HepG2 (cell line): ENCODE data around the gene KCNG4. TPM values are rescaled to one million over a fixed set of nuclear protein-coding genes. Genes with fewer than 3 reads are reported as not detected.

ENCODE experiments used
- ATAC-seq: fragments of 200-7000 bp; cut with Tn5 transposase; 3 replicates; pipeline ENCODE4 v1.9.1; 2020; ENCODE audit warnings: mild to moderate bottlenecking, moderate library complexity
- BruUV-seq: library from RNA; stranded (reverse); fragments of 400-500 nt; replicated peaks from 2 replicates; lab custom pipeline; 2021; lab: Mats Ljungman, UMichigan
- CTCF ChIA-PET: fragments of 300-600 bp; formaldehyde crosslinking; extraction: SDS; loops from one replicate; lab custom pipeline; 2021; ENCODE audit warnings: low total read pairs, inconsistent platforms, low intra/inter-chr PET ratio; lab: Yijun Ruan, JAX
- POLR2A ChIA-PET: fragments of 350-600 bp; sonication (Branson Sonifier 250); formaldehyde crosslinking; loops from one replicate; lab custom pipeline; 2020; ENCODE audit warnings: antibody characterized with exemption, inconsistent platforms; lab: Yijun Ruan, JAX
- DNase-seq: peaks from one replicate; pipeline ENCODE4 v3.0.0-alpha.2; 2015; ENCODE audit warnings: low spot score
- FAIRE-seq: peaks from 3 replicates; lab custom pipeline; 2011; peaks lifted over from hg19 to GRCh38; lab: Jason Lieb, UNC
- H2AFZ ChIP-seq: one replicate; pipeline ENCODE4 v1.6.1; 2011; ENCODE audit warnings: low read length, inconsistent platforms
- H3K27ac ChIP-seq: fragments of 300-600 bp; 3 replicates; pipeline ENCODE4 v1.8.0; 2011; ENCODE audit warnings: mixed run types, mild to moderate bottlenecking, mixed read lengths, low read length, inconsistent platforms; ENCODE audit not compliant: insufficient read depth; ENCODE audit errors: extremely low read length
- H3K27me3 ChIP-seq, 2 experiments: fragments of 200-600 bp in 1 of 2; 2 replicates in 1 of 2; 3 replicates in 1 of 2; pipeline versions ENCODE4 v1.6.0 to v1.8.0; 2011; ENCODE audit warnings: low read length in 2 of 2, mild to moderate bottlenecking in 2 of 2, moderate library complexity in 2 of 2, inconsistent platforms in 1 of 2; ENCODE audit not compliant: insufficient read depth in 2 of 2, control insufficient read depth in 1 of 2
- H3K36me3 ChIP-seq, 2 experiments: fragments of 200-600 bp in 1 of 2; replicated peaks in 1 of 2; 2 replicates in 1 of 2; 3 replicates in 1 of 2; pipeline versions ENCODE4 v1.5.1 to v1.8.0; 2011; ENCODE audit warnings: low read length in 2 of 2, inconsistent platforms in 1 of 2; ENCODE audit not compliant: insufficient read depth in 2 of 2, control insufficient read depth in 1 of 2
- H3K4me1 ChIP-seq: 2 replicates; pipeline ENCODE4 v1.5.1; 2012; ENCODE audit warnings: low read length, inconsistent platforms; ENCODE audit not compliant: insufficient read depth
- H3K4me2 ChIP-seq: 2 replicates; pipeline ENCODE4 v1.6.0; 2011; ENCODE audit warnings: low read depth, low read length, inconsistent platforms
- H3K4me3 ChIP-seq, 3 experiments: fragments of 200-600 bp in 1 of 3; sonication (generic), shearing (Covaris generic) in 1 of 3; replicated peaks in 1 of 3; 2 replicates each; pipeline ENCODE4 v1.5.1; 2011 to 2016; ENCODE audit warnings: low read length in 3 of 3, inconsistent platforms in 2 of 3, low read depth in 2 of 3, mild to moderate bottlenecking in 2 of 3, control low read depth in 1 of 3, mixed read lengths in 1 of 3; ENCODE audit not compliant: insufficient read depth in 1 of 3
- H3K79me2 ChIP-seq: one replicate; pipeline ENCODE4 v1.6.1; 2011; ENCODE audit warnings: low read length, inconsistent platforms; ENCODE audit not compliant: insufficient read depth
- H3K9ac ChIP-seq: 2 replicates; pipeline ENCODE4 v1.6.0; 2011; ENCODE audit warnings: mild to moderate bottlenecking, low read depth, low read length, inconsistent platforms; ENCODE audit not compliant: insufficient read depth
- H3K9me3 ChIP-seq: 2 replicates; pipeline ENCODE4 v1.5.1; 2012; ENCODE audit warnings: mild to moderate bottlenecking, low read length
- H4K20me1 ChIP-seq: 2 replicates; pipeline ENCODE4 v1.6.0; 2011; ENCODE audit warnings: inconsistent platforms, mild to moderate bottlenecking, low read length, moderate library complexity; ENCODE audit not compliant: insufficient read depth
- FOXA1 ChIP-seq, 2 experiments: fragments of 450-650 bp in 1 of 2; sonication (generic) in 1 of 2; formaldehyde crosslinking in 1 of 2; IDR thresholded peaks; 2 replicates each; pipeline versions ENCODE4 v1.4.0 to v1.6.1; 2016 to 2020; ENCODE audit warnings: missing genetic modification reagents in 1 of 2
- RAD21 ChIP-seq: fragments of 450-650 bp; formaldehyde crosslinking; IDR thresholded peaks from 2 replicates; pipeline ENCODE4 v1.5.0; 2020; ENCODE audit warnings: mild to moderate bottlenecking
- TAF15 ChIP-seq: fragments of 200-400 bp; formaldehyde crosslinking; IDR thresholded peaks from one replicate; pipeline ENCODE4 v1.6.1; 2018; ENCODE audit warnings: mild to moderate bottlenecking, low read depth, low read length; ENCODE audit not compliant: poor library complexity, severe bottlenecking
- ZNF782 ChIP-seq: sonication (generic); formaldehyde crosslinking; IDR thresholded peaks from 2 replicates; pipeline ENCODE4 v1.4.0; 2020; ENCODE audit warnings: missing genetic modification reagents, mild to moderate bottlenecking, borderline replicate concordance
- WGBS: methylation state at CpG from one replicate; pipeline ENCODE4 v1.1.6; 2017; ENCODE audit warnings: low lambda C conversion rate; 5-methylcytosine and 5-hydroxymethylcytosine counted together
- in situ Hi-C: cut with HindIII; loops from 2 replicates; pipeline ENCODE4 v1.10.0; 2017; ENCODE audit warnings: low pct_unique_long_range_greater_than_20kb; ENCODE audit not compliant: extremely low pct_ligation_motif_present
- intact Hi-C: fragments of 100-400 bp; cut with micrococcal nuclease; formaldehyde crosslinking; loops from one replicate; pipeline ENCODE4 v1.10.0; 2022; ENCODE audit not compliant: unreplicated experiment
- polyA plus RNA-seq, 8 experiments: library from polyadenylated mRNA; depleted of rRNA in 3 of 8; stranded (reverse) in 7 of 8; unstranded in 1 of 8; fragments of >200 nt; fragmentation: Illumina TruSeq in 4 of 8; extraction: Trizol in 4 of 8; gene quantifications; 2 replicates each; pipeline versions ENCODE4 v1.2.1 to v1.2.3, GENCODE V29; 2011 to 2016; ENCODE audit warnings: low read depth in 4 of 8, missing spikeins in 1 of 8, mixed read lengths in 1 of 8; ENCODE audit not compliant: insufficient read depth in 1 of 8
- total RNA-seq, 5 experiments: library from RNA; depleted of rRNA; stranded (reverse); fragments of >200 nt; fragmentation: Illumina TruSeq; extraction: Trizol; gene quantifications; 2 replicates each; pipeline ENCODE4 v1.2.3, GENCODE V29; 2016; ENCODE audit warnings: low read depth in 1 of 5
- TF ChIP-seq, protein P1 (sequence below): sonication (generic); formaldehyde crosslinking; IDR thresholded peaks from one replicate; pipeline ENCODE4 v1.5.1; 2020; ENCODE audit warnings: mild to moderate bottlenecking, missing genetic modification reagents; ENCODE audit errors: not compliant biosample characterization

The KCNG4 gene
- total and polyA plus RNA-seq, 2 of the 13 experiments (the other 11 are each of a cell fraction or from before 2014, with no cell fraction given), result not detected

- no peaks in the 10 kb centered on the region for H3K36me3 ChIP-seq
- ChIA-PET CTCF (no interaction called here), POLR2A (no interaction called here)
- TF ChIP-seq FOXA1 (IDR thresholded peaks at IDR 0.05), result no peak
- TF ChIP-seq FOXA1 (CRISPR knock-in tag; IDR thresholded peaks at IDR 0.05), result no peak
- peak; percentile 3 for TF ChIP-seq TAF15
- no TSS peak for BruUV-seq
- peaks cover 25 to 69% of the 10 kb centered on the region in 2 experiments; a peak in 4 of 5 replicates for H3K27me3 ChIP-seq
- H3K4me1 ChIP-seq, result no peaks in the 10 kb centered on the region
- H2AFZ ChIP-seq, result no peak overlapping the region
- H3K4me2 ChIP-seq, result no peak overlapping the region
- in situ Hi-C loops (loop anchor here (25.0 kb wide), 1 partner anchor 232 kb away; the partner anchor contains the start of genes NECAB2 and OSGIN1), intact Hi-C loops (loop anchor here (5.0 kb wide), 1 partner anchor 532 kb away; no protein-coding TSS in a partner anchor)
- H4K20me1 ChIP-seq, result no peaks in the 10 kb centered on the region
- FAIRE-seq, result no peak
- H3K9ac ChIP-seq, result no peak overlapping the region
- no peak overlapping the region for H3K27ac ChIP-seq
- no peak overlapping the region for H3K4me3 ChIP-seq
- no peaks in the 10 kb centered on the region for H3K9me3 ChIP-seq
- WGBS, result 53% methylated on average over 11 of the region's 34 CpGs
- DNase-seq, result no peak
- ATAC-seq, result no peak
- no peaks in the 10 kb centered on the region for H3K79me2 ChIP-seq
These were observed 45.2 kb downstream of the KCNG4 start for GRCh38 chr16:84194470-84195200.

GRCh38 chr16:84194018-84194417 lies 45.8 kb downstream of the KCNG4 start:
- Histone ChIP-seq H3K9me3 (no peaks in the 10 kb centered on the region), H3K4me1 (no peaks in the 10 kb centered on the region), H3K9ac (no peak overlapping the region), H3K27me3 (peaks cover 23 to 63% of the 10 kb centered on the region in 2 experiments; a peak in 3 of 5 replicates), H3K79me2 (no peaks in the 10 kb centered on the region), H4K20me1 (no peaks in the 10 kb centered on the region), H3K27ac (no peak overlapping the region), H3K4me3 (no peak overlapping the region), H2AFZ (no peak overlapping the region), H3K36me3 (no peaks in the 10 kb centered on the region), H3K4me2 (no peak overlapping the region)
- WGBS, result 73% methylated on average over 11 of the region's 11 CpGs
- ATAC-seq, result no peak
- POLR2A ChIA-PET, result no interaction called here
- no peak for FAIRE-seq
- no peak for DNase-seq
- in situ Hi-C loops, result loop anchor here (25.0 kb wide), 1 partner anchor 232 kb away; the partner anchor contains the start of genes NECAB2 and OSGIN1
- BruUV-seq, result no TSS peak
- CTCF ChIA-PET, result no interaction called here
- intact Hi-C loops, result no loop called here
- TF ChIP-seq, protein P1, sequence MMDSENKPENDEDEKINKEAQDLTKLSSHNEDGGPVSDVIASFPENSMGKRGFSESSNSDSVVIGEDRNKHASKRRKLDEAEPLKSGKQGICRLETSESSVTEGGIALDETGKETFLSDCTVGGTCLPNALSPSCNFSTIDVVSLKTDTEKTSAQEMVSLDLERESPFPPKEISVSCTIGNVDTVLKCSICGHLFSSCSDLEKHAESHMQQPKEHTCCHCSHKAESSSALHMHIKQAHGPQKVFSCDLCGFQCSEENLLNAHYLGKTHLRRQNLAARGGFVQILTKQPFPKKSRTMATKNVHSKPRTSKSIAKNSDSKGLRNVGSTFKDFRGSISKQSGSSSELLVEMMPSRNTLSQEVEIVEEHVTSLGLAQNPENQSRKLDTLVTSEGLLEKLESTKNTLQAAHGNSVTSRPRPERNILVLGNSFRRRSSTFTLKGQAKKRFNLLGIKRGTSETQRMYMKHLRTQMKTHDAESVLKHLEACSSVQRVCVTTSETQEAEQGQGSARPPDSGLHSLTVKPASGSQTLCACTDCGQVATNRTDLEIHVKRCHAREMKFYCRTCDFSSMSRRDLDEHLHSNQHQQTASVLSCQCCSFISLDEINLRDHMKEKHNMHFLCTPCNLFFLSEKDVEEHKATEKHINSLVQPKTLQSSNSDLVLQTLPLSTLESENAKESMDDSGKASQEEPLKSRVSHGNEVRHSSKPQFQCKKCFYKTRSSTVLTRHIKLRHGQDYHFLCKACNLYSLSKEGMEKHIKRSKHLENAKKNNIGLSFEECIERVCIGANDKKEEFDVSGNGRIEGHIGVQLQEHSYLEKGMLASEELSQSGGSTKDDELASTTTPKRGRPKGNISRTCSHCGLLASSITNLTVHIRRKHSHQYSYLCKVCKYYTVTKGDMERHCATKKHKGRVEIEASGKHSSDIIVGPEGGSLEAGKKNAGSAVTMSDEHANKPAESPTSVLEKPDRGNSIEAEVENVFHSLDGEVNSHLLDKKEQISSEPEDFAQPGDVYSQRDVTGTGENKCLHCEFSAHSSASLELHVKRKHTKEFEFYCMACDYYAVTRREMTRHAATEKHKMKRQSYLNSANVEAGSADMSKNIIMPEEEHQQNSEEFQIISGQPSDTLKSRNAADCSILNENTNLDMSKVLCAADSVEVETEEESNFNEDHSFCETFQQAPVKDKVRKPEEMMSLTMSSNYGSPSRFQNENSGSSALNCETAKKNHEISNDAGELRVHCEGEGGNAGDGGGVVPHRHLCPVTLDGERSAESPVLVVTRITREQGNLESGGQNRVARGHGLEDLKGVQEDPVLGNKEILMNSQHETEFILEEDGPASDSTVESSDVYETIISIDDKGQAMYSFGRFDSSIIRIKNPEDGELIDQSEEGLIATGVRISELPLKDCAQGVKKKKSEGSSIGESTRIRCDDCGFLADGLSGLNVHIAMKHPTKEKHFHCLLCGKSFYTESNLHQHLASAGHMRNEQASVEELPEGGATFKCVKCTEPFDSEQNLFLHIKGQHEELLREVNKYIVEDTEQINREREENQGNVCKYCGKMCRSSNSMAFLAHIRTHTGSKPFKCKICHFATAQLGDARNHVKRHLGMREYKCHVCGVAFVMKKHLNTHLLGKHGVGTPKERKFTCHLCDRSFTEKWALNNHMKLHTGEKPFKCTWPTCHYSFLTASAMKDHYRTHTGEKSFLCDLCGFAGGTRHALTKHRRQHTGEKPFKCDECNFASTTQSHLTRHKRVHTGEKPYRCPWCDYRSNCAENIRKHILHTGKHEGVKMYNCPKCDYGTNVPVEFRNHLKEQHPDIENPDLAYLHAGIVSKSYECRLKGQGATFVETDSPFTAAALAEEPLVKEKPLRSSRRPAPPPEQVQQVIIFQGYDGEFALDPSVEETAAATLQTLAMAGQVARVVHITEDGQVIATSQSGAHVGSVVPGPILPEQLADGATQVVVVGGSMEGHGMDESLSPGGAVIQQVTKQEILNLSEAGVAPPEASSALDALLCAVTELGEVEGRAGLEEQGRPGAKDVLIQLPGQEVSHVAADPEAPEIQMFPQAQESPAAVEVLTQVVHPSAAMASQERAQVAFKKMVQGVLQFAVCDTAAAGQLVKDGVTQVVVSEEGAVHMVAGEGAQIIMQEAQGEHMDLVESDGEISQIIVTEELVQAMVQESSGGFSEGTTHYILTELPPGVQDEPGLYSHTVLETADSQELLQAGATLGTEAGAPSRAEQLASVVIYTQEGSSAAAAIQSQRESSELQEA, result no peak
- no peak for TF ChIP-seq RAD21 (CRISPR knock-in tag)
- no peak for TF ChIP-seq ZNF782 (CRISPR knock-in tag)
